ENCODE results near the gene SLC9A1.

DNA sequence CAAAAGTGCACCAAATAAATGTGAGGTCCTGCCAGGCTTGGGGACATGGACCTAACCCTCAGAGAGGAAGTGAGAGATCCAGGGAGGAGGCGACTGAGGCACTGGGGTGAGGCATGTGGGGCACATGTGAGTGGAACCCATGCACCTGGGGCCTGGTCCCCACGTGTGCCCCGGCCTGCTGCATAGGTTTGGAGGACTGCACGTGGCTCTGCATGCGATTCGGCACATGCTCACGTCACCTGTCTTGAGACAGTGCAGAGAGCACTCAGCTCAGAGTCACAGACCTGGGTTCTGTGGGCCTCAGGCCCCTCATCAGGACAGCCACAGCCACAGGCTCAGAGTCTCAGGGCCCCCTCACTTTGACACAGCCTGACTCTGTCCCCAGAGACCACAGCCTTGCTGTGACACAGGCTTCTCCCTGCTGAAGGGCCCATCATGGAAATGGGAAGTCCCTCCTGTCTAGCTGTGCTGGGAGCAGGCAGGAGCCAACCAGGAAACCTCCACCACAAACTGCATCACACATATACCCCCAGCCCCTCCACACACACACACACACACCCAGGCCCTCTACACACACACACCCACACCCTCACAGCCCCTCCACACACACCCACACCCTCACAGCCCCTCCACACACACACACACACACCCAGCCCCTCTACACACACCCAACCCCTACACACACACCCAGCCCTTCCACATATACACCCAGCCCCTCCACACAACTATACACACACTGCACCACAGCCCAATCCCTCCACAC is 48.2 kb downstream of the SLC9A1 start:
- TF ChIP-seq, protein P1, sequence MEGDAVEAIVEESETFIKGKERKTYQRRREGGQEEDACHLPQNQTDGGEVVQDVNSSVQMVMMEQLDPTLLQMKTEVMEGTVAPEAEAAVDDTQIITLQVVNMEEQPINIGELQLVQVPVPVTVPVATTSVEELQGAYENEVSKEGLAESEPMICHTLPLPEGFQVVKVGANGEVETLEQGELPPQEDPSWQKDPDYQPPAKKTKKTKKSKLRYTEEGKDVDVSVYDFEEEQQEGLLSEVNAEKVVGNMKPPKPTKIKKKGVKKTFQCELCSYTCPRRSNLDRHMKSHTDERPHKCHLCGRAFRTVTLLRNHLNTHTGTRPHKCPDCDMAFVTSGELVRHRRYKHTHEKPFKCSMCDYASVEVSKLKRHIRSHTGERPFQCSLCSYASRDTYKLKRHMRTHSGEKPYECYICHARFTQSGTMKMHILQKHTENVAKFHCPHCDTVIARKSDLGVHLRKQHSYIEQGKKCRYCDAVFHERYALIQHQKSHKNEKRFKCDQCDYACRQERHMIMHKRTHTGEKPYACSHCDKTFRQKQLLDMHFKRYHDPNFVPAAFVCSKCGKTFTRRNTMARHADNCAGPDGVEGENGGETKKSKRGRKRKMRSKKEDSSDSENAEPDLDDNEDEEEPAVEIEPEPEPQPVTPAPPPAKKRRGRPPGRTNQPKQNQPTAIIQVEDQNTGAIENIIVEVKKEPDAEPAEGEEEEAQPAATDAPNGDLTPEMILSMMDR (IDR thresholded peaks at IDR 0.05), result no peak
- no peak for TF ChIP-seq POLR2A (IDR thresholded peaks at IDR 0.05)
